Measurements from ENCODE around the gene ADPRHL1.

DNA sequence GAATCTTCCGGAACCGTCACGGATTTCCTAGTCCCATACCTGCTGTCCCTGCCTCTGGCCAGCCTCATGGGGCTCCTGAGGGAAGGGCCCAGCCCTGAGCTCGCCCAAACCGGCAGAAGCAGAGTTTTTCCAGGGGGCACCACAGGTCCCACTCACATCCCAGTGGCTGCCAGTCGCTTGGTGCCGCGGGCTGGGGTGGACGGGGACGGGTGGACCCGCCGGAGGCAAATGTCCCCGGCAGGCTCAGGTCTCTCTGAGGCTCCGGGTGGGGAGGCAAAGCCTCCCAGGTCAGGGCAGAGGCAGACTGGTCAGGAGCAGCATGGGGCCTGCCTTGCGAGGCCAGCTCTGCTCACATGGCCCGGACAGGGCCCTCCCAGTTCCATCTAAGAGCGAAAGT, 24.8 kb downstream of the ADPRHL1 start:
- TF ChIP-seq, protein P1, sequence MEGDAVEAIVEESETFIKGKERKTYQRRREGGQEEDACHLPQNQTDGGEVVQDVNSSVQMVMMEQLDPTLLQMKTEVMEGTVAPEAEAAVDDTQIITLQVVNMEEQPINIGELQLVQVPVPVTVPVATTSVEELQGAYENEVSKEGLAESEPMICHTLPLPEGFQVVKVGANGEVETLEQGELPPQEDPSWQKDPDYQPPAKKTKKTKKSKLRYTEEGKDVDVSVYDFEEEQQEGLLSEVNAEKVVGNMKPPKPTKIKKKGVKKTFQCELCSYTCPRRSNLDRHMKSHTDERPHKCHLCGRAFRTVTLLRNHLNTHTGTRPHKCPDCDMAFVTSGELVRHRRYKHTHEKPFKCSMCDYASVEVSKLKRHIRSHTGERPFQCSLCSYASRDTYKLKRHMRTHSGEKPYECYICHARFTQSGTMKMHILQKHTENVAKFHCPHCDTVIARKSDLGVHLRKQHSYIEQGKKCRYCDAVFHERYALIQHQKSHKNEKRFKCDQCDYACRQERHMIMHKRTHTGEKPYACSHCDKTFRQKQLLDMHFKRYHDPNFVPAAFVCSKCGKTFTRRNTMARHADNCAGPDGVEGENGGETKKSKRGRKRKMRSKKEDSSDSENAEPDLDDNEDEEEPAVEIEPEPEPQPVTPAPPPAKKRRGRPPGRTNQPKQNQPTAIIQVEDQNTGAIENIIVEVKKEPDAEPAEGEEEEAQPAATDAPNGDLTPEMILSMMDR (IDR thresholded peaks at IDR 0.05 in 8 of 11, conservative IDR thresholded peaks at IDR 0.05 in 3 of 11): no peak
- TF ChIP-seq POLR2AphosphoS5 (IDR thresholded peaks at IDR 0.05) (no peak), POLR2A (IDR thresholded peaks at IDR 0.05) (no peak)

All from spleen (tissue), 7 donors.